B cell (primary cell): Measurements from ENCODE around the gene FAM153A.
"Not testable (repeated sequence)": the region's sequence is repeated elsewhere in the genome, so short reads cannot be mapped to it uniquely, and the experiment has no call there.

Experiments used
- EZH2 ChIP-seq: IDR thresholded peaks from 2 replicates; pipeline ENCODE4 v1.6.1; 2012; ENCODE audit warnings: borderline replicate concordance, low read depth, mild to moderate bottlenecking, moderate library complexity, low read length; ENCODE audit not compliant: insufficient read depth, poor library complexity, severe bottlenecking
- TF ChIP-seq, protein P1 (sequence below): fragments of 200-600 bp; IDR thresholded peaks from one replicate; pipeline ENCODE4 v1.8.0; 2022; ENCODE audit warnings: antibody characterized with exemption, mild to moderate bottlenecking

DNA sequence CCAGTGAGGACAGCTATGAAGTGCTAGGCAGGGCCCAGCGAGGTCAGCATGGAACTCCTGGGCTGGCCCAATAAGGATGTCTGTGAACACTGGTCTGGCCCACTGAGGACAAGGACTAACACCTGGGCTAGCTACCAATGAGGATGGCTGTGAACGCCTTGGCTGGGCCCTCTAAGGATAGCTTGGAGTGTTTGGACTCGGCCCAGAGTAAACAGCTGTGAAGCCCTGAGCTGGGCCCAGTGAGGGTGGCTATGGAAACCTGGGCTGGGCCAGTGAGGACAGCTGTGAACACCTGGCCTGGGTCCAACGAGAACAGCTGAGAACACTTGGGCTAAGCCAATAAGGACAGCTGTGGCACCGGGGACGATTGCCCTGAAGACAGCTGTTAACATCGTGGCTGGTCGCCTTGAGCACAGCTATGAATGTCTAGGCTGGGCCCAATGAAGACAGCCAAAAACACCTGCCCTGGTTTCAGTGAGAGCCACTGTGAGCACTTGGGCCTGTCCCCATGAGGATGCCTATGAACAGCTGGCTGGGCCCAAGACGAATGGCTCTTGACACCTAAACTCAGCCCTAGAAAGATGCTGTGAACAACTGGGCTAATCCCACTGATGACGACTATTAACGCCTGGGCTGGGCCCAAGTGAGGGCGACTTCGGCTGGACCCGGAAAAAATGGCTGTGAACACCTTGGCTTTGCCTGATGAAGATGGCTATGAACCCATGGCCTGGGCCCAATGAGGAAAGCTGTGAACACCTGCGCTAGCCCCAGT, 18.8 kb downstream of the FAM153A start:
- TF ChIP-seq, protein P1, sequence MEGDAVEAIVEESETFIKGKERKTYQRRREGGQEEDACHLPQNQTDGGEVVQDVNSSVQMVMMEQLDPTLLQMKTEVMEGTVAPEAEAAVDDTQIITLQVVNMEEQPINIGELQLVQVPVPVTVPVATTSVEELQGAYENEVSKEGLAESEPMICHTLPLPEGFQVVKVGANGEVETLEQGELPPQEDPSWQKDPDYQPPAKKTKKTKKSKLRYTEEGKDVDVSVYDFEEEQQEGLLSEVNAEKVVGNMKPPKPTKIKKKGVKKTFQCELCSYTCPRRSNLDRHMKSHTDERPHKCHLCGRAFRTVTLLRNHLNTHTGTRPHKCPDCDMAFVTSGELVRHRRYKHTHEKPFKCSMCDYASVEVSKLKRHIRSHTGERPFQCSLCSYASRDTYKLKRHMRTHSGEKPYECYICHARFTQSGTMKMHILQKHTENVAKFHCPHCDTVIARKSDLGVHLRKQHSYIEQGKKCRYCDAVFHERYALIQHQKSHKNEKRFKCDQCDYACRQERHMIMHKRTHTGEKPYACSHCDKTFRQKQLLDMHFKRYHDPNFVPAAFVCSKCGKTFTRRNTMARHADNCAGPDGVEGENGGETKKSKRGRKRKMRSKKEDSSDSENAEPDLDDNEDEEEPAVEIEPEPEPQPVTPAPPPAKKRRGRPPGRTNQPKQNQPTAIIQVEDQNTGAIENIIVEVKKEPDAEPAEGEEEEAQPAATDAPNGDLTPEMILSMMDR: not testable (repeated sequence)
- not testable (repeated sequence) for TF ChIP-seq EZH2
